Skeletal muscle tissue (tissue), 4 donors: ENCODE measurements around the gene PARD3B. TPM values are rescaled to one million over a fixed set of nuclear protein-coding genes. Genes with fewer than 3 reads are reported as not detected.
"Not testable (repeated sequence)": the region's sequence is repeated elsewhere in the genome, so short reads cannot be mapped to it uniquely, and the experiment has no call there.

Experiments used
- H3K27ac ChIP-seq: one replicate; pipeline ENCODE4 v1.7.0; 2013; ENCODE audit warnings: mild to moderate bottlenecking, low read depth, low read length, inconsistent platforms
- H3K27me3 ChIP-seq, 3 donors: one replicate each; pipeline ENCODE4 v1.7.0; 2013; ENCODE audit warnings: low read length in 3 of 3; ENCODE audit not compliant: control insufficient read depth in 3 of 3, insufficient read depth in 3 of 3
- H3K36me3 ChIP-seq, 3 donors: one replicate each; pipeline ENCODE4 v1.7.0; 2013; ENCODE audit warnings: low read length in 3 of 3; ENCODE audit not compliant: control insufficient read depth in 3 of 3, insufficient read depth in 3 of 3
- H3K4me1 ChIP-seq, 3 donors: one replicate each; pipeline ENCODE4 v1.7.0; 2013; ENCODE audit warnings: low read length in 3 of 3, mild to moderate bottlenecking in 3 of 3; ENCODE audit not compliant: control insufficient read depth in 3 of 3, insufficient read depth in 3 of 3
- H3K4me3 ChIP-seq, 3 donors: one replicate each; pipeline ENCODE4 v1.7.0; 2013; ENCODE audit warnings: low read length in 3 of 3
- H3K9ac ChIP-seq, 3 donors: one replicate each; pipeline ENCODE4 v1.7.0; 2013; ENCODE audit warnings: low read length in 3 of 3, mild to moderate bottlenecking in 3 of 3, moderate library complexity in 2 of 3, low read depth in 1 of 3
- H3K9me3 ChIP-seq, 3 donors: one replicate each; pipeline ENCODE4 v1.7.0; 2013; ENCODE audit warnings: low read length in 3 of 3; ENCODE audit not compliant: control insufficient read depth in 3 of 3
- total RNA-seq: library from RNA; depleted of rRNA; stranded (reverse); fragments of >200 nt; gene quantifications from one replicate; pipeline ENCODE4 v1.2.3, GENCODE V29; 2014
- donor health status: Osteomylitis.

PARD3B gene
- total RNA-seq, 1 donor from 2014 or later: 19.8 TPM

DNA sequence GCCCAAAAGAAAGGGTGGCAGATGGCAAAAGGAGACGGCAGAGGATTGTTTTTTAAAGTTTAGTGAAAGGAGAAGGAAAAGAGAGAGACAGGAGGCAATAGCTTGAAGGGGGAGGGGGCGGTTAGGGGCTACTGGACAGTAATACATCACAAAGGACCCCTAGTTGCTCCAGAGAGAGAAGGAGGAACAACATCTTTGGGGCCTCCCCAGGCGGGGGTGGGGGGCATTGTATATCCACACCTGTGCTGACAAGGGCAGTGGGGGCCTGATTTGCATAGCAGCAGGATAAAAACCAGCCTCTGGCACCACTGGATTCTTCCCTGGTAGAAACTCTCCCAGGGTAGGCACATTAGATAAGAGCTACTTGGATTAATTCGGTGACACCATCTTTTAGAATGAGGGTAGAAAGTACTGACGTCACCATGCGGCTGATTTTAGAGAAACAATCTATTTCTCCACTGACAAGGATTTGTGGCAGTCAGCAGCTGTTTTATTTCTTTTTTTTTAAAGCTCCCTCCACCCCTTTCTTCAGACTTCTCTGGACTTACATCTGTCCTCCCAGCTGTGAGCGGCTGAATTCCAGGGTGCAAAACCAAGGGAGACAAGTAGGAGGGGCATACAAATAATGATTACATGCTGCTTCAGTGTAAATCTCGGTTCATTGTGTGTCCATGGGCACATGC lies 937.3 kb downstream of the PARD3B start:
- H3K27ac ChIP-seq: no peak overlapping the region
- H3K9me3 ChIP-seq: no peaks in the 10 kb centered on the region
- no peak overlapping the region for H3K4me3 ChIP-seq
- no peak overlapping the region for H3K9ac ChIP-seq
- no peaks in the 10 kb centered on the region for H3K4me1 ChIP-seq
- no peaks in the 10 kb centered on the region for H3K27me3 ChIP-seq
- H3K36me3 ChIP-seq: no peaks in the 10 kb centered on the region

DNA sequence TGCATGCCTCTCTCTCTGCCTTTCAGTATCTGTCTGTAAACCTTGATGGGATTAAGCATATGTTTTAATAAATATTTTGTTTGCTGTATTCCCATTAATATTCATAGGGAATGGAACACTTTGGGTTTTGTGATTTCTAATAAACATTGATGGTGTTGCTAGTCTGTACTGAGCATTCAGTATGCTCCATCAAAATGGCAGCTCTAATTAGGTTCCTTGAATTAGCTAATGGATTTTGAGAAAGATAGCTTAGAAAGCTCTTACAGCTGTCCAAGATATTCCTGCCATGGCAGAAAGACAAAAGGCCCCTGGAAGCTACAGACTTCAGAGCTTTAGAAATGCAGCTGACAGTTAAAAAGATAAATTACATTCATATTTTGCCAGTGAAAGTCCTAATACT lies 937.8 kb downstream of the PARD3B start:
- Histone ChIP-seq H3K27me3 (no peaks in the 10 kb centered on the region), H3K27ac (no peak overlapping the region), H3K4me3 (no peak overlapping the region), H3K9ac (no peak overlapping the region), H3K36me3 (no peaks in the 10 kb centered on the region), H3K4me1 (no peaks in the 10 kb centered on the region), H3K9me3 (no peaks in the 10 kb centered on the region)

DNA sequence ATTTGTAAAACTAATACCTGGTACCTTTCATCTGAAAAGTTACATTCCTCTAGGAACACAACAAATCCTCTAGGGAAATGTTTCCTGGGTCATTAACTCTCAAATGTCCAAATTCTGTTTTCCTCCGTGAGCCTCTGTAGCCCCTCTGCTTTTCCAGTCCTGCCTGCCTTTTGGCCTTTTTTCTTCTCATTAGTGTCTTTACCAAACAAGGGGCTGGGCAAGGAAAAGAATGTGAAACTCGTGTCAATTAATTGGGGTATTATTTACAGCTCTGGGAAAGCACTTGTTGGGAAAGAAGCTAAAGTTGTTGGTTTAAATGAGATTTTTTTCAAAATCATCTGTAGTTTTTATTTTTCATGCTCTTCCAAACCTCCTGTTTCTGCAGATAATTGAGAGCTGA lies 938.9 kb downstream of the PARD3B start:
- Histone ChIP-seq H3K9ac (no peak overlapping the region), H3K4me3 (no peak overlapping the region), H3K9me3 (no peaks in the 10 kb centered on the region), H3K36me3 (no peaks in the 10 kb centered on the region), H3K27me3 (no peaks in the 10 kb centered on the region), H3K4me1 (no peaks in the 10 kb centered on the region), H3K27ac (no peak overlapping the region)

- H3K36me3 ChIP-seq: no peaks in the 10 kb centered on the region
- H3K9me3 ChIP-seq: no peaks in the 10 kb centered on the region
- H3K4me1 ChIP-seq: no peaks in the 10 kb centered on the region
- no peak overlapping the region for H3K9ac ChIP-seq
- H3K27ac ChIP-seq: no peak overlapping the region
- H3K27me3 ChIP-seq: no peaks in the 10 kb centered on the region
- H3K4me3 ChIP-seq: no peak overlapping the region
Measured at GRCh38 chr2:205484764-205485163, 939.5 kb downstream of the PARD3B start.

GRCh38 chr2:205493528-205493927 lies 948.3 kb downstream of the PARD3B start:
- H3K27ac ChIP-seq, H3K4me3 ChIP-seq, H3K9me3 ChIP-seq: not testable (repeated sequence)

DNA sequence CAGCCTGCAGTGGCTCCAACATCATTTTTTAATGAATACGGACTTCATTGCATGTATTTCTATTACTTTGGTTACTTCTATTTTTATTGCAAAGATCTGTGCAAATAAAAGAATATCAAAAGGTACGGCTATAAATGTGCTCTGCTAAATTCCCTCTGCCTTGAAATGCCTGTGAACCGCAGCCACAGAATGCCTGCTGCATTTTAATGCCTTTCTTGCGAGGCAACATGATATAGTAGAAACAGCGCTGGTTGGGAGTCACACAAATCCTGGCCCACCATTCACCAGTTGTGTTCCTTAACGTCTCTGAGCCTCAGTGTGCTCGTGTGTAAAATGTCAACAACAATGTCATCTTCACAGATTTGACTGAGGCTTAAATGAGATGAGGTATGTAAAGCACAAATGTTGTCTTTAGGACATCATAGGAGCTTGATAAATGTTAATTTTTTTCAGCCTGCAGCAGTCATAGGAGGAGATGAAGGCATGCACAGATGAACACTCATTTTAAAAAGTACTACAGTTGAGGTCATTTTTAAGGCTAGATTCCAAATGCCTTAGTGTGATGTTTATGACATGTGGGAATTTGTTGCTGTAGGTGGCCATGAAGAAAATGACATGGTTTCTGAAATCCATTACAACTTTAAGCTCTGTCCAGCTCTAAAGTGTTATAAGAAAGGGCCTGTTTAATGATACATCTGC lies 949.4 kb downstream of the PARD3B start:
- no peak overlapping the region for H3K9ac ChIP-seq
- no peaks in the 10 kb centered on the region for H3K36me3 ChIP-seq
- H3K4me3 ChIP-seq: no peak overlapping the region
- peaks cover 0 to 3% (median 0%) of the 10 kb centered on the region in 3 donors for H3K9me3 ChIP-seq
- H3K27ac ChIP-seq: no peak overlapping the region
- H3K27me3 ChIP-seq: no peaks in the 10 kb centered on the region
- no peaks in the 10 kb centered on the region for H3K4me1 ChIP-seq

More at GRCh38 chr2:205493528-205493927, 948.3 kb downstream of the PARD3B start:
- H3K36me3 ChIP-seq, H3K9ac ChIP-seq, H3K4me1 ChIP-seq, H3K27me3 ChIP-seq: not testable (repeated sequence)

- Histone ChIP-seq H3K27ac (no peak overlapping the region), H3K36me3 (no peaks in the 10 kb centered on the region), H3K4me3 (no peak overlapping the region), H3K27me3 (no peaks in the 10 kb centered on the region), H3K4me1 (no peaks in the 10 kb centered on the region), H3K9ac (no peak overlapping the region), H3K9me3 (peaks cover 0 to 3% (median 0%) of the 10 kb centered on the region in 3 donors)
Measured at GRCh38 chr2:205495819-205496218, 950.5 kb downstream of the PARD3B start.

- H3K27me3 ChIP-seq: no peaks in the 10 kb centered on the region
- no peak overlapping the region for H3K27ac ChIP-seq
- H3K4me1 ChIP-seq: no peaks in the 10 kb centered on the region
- H3K4me3 ChIP-seq: no peak overlapping the region
- H3K36me3 ChIP-seq: no peaks in the 10 kb centered on the region
- H3K9ac ChIP-seq: no peak overlapping the region
- H3K9me3 ChIP-seq: peaks cover 0 to 3% (median 0%) of the 10 kb centered on the region in 3 donors
Measured at GRCh38 chr2:205496370-205496769, 951.1 kb downstream of the PARD3B start.

DNA sequence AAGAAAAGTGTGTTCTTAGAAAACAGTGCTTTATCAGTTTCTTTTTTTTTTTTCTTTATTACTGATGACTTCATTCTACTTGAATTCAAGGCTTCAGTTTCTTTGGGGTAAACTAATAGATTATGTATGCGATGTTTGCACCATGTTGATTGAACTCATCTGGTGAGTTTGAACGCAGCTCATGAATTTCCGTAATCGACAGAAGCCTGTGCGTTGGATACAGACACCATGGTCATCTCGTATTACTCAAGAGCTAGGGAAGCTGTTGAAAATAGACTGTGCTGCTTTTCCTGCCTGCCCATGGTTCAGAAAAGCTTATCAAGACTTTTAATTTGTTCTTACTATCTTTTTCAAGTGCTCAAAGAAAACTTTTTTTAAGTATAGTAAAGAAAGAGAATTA lies 951.5 kb downstream of the PARD3B start:
- Histone ChIP-seq H3K9me3 (no peaks in the 10 kb centered on the region), H3K4me1 (no peaks in the 10 kb centered on the region), H3K9ac (no peak overlapping the region), H3K4me3 (no peak overlapping the region), H3K36me3 (no peaks in the 10 kb centered on the region), H3K27me3 (no peaks in the 10 kb centered on the region), H3K27ac (no peak overlapping the region)

DNA sequence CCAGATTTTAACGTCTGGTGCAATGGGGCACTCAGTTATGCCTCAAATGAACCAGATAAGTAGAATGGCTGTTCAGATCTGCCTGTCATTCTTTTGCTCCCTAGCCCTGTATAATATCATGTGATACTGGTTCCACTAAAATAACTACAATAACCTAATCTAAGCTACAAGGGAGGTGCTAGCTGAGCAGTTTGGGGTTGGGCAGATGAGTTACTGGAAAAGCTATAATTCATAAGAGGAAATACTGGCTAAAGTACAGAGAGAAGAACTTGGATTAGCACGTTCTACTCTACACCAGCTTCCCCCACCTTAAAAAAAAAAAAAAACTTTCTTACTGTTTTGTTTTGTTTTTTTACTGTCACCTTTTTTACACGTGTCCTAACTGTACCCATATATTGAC lies 953.7 kb downstream of the PARD3B start:
- H3K27ac ChIP-seq: no peak overlapping the region
- H3K36me3 ChIP-seq: no peaks in the 10 kb centered on the region
- no peaks in the 10 kb centered on the region for H3K27me3 ChIP-seq
- H3K4me1 ChIP-seq: no peaks in the 10 kb centered on the region
- no peak overlapping the region for H3K4me3 ChIP-seq
- H3K9me3 ChIP-seq: no peaks in the 10 kb centered on the region
- no peak overlapping the region for H3K9ac ChIP-seq
